ENCODE measurements around the gene PFN4. TPM values are rescaled to one million over a fixed set of nuclear protein-coding genes. Genes with fewer than 3 reads are reported as not detected.
A peak's percentile ranks its signal among the peaks of the same experiment; 100 is the strongest.

Gene PFN4
- total RNA-seq, 1 experiment from 2014 or later, result not detected

DNA sequence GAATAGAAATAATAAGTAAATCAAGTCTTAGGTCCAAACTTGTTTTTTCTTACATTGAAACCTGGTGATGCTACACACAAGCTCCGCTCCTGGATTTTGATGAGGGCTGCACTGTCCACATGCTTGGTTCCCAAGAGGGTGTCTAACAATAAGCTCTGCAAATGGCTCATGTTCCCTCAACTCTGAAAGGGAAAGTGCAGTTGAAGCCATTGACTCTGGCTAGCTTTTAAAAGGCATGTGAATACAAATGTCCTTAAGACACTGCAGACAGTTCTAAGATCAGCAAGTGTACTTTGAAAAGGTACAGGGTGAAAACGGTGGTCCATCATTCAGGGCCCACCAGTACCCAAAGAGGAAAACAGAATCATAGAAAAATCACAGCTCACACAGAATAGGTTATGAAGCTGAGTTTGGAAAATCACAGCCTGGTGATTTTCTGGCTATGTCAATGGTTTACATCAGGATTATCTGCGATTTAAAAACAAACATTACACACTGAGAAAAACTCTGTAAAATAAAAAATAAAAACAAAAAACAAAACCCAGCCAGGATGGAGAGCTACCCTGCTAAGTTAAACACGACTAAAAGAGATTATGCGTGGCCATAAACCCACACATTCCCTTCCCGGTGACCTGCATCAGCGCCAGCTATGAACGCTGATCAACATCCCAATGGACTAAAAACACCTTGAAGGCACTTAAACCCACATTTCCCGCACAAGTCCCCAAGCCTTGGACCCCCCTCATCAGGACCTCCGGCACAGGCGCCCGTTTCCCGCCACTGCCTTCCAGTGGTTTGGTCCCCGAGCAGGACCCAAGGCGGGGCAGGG lies 554 bp downstream of the PFN4 start (continued):
- TF ChIP-seq, protein P1, sequence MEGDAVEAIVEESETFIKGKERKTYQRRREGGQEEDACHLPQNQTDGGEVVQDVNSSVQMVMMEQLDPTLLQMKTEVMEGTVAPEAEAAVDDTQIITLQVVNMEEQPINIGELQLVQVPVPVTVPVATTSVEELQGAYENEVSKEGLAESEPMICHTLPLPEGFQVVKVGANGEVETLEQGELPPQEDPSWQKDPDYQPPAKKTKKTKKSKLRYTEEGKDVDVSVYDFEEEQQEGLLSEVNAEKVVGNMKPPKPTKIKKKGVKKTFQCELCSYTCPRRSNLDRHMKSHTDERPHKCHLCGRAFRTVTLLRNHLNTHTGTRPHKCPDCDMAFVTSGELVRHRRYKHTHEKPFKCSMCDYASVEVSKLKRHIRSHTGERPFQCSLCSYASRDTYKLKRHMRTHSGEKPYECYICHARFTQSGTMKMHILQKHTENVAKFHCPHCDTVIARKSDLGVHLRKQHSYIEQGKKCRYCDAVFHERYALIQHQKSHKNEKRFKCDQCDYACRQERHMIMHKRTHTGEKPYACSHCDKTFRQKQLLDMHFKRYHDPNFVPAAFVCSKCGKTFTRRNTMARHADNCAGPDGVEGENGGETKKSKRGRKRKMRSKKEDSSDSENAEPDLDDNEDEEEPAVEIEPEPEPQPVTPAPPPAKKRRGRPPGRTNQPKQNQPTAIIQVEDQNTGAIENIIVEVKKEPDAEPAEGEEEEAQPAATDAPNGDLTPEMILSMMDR (IDR thresholded peaks at IDR 0.05), result no peak
- TF ChIP-seq RELA (CRISPR knock-in tag; IDR thresholded peaks at IDR 0.05; ENCODE audit: borderline replicate concordance), result no peak
- no peak for TF ChIP-seq ZNF138 (CRISPR knock-in tag; conservative IDR thresholded peaks at IDR 0.05)
- TF ChIP-seq, protein P2, sequence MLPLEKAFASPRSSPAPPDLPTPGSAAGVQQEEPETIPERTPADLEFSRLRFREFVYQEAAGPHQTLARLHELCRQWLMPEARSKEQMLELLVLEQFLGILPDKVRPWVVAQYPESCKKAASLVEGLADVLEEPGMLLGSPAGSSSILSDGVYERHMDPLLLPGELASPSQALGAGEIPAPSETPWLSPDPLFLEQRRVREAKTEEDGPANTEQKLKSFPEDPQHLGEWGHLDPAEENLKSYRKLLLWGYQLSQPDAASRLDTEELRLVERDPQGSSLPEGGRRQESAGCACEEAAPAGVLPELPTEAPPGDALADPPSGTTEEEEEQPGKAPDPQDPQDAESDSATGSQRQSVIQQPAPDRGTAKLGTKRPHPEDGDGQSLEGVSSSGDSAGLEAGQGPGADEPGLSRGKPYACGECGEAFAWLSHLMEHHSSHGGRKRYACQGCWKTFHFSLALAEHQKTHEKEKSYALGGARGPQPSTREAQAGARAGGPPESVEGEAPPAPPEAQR (CRISPR knock-in tag; IDR thresholded peaks at IDR 0.05), result no peak
- TF ChIP-seq JUN (CRISPR knock-in tag; IDR thresholded peaks at IDR 0.05), result no peak
- TF ChIP-seq, protein P3, sequence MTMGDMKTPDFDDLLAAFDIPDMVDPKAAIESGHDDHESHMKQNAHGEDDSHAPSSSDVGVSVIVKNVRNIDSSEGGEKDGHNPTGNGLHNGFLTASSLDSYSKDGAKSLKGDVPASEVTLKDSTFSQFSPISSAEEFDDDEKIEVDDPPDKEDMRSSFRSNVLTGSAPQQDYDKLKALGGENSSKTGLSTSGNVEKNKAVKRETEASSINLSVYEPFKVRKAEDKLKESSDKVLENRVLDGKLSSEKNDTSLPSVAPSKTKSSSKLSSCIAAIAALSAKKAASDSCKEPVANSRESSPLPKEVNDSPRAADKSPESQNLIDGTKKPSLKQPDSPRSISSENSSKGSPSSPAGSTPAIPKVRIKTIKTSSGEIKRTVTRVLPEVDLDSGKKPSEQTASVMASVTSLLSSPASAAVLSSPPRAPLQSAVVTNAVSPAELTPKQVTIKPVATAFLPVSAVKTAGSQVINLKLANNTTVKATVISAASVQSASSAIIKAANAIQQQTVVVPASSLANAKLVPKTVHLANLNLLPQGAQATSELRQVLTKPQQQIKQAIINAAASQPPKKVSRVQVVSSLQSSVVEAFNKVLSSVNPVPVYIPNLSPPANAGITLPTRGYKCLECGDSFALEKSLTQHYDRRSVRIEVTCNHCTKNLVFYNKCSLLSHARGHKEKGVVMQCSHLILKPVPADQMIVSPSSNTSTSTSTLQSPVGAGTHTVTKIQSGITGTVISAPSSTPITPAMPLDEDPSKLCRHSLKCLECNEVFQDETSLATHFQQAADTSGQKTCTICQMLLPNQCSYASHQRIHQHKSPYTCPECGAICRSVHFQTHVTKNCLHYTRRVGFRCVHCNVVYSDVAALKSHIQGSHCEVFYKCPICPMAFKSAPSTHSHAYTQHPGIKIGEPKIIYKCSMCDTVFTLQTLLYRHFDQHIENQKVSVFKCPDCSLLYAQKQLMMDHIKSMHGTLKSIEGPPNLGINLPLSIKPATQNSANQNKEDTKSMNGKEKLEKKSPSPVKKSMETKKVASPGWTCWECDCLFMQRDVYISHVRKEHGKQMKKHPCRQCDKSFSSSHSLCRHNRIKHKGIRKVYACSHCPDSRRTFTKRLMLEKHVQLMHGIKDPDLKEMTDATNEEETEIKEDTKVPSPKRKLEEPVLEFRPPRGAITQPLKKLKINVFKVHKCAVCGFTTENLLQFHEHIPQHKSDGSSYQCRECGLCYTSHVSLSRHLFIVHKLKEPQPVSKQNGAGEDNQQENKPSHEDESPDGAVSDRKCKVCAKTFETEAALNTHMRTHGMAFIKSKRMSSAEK (CRISPR knock-in tag; IDR thresholded peaks at IDR 0.05; ENCODE audit: borderline replicate concordance), result no peak
- TF ChIP-seq IRF2 (CRISPR knock-in tag; IDR thresholded peaks at IDR 0.05; ENCODE audit: borderline replicate concordance, low read depth), result no peak

DNA sequence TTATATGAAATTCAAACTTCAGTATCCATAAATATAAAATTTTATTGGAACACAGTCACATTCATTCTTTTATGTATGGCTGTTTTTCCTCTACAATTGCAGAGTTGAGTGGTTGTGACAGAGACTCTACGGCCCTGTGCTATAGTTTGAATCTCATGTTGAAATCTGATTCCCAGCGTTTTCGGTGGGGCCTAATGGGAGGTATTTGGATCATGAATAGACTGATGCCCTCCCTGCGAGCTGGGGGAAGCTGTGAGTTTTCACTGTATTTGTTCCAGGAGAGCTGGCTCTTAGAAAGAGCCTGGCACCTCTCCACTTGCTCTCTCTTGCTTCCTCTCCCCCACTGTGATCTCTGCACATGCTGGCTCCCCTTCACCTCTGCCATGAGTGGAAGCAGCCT lies 1.7 kb downstream of the PFN4 start:
- DNase-seq (ENCODE audit: low spot score), result no peak
- Mint-ChIP-seq H3K27ac (0 out of 2 replicates have a peak overlapping the region, but pooled peaks have one; percentile 83), H3K4me3 (peak overlapping the region; percentile 3; the same call in 1 of the 2 replicates), H3K27me3 (ENCODE audit: low read depth) (peaks cover 29% of the 10 kb centered on the region), H3K9me3 (no peaks in the 10 kb centered on the region), H3K4me1 (peaks cover 24% of the 10 kb centered on the region), H3K36me3 (no peaks in the 10 kb centered on the region)
- ChIA-PET CTCF (interaction anchor here (1.1 to 6.6 kb wide), 2 partner anchors 37 to 74 kb away, joined by 3 to 64 read pairs; partner anchors contain the start of genes TP53I3 and WDCP), POLR2A (interaction anchor here (1.2 kb wide), 1 partner anchor 44 kb away, joined by 3 read pairs; no protein-coding TSS in a partner anchor)
- ATAC-seq, result peak; percentile 32
- TF ChIP-seq JAZF1 (CRISPR knock-in tag; IDR thresholded peaks at IDR 0.05) (no peak), MYBL2 (CRISPR knock-in tag; IDR thresholded peaks at IDR 0.05) (no peak), ELF4 (CRISPR knock-in tag; IDR thresholded peaks at IDR 0.05; ENCODE audit: low read depth) (no peak), FOXP1 (CRISPR knock-in tag; IDR thresholded peaks at IDR 0.05; ENCODE audit: borderline replicate concordance) (no peak), RORB (CRISPR knock-in tag; IDR thresholded peaks at IDR 0.05) (no peak)
- TF ChIP-seq, protein P2 (CRISPR knock-in tag; IDR thresholded peaks at IDR 0.05), result no peak
- TF ChIP-seq, protein P4, sequence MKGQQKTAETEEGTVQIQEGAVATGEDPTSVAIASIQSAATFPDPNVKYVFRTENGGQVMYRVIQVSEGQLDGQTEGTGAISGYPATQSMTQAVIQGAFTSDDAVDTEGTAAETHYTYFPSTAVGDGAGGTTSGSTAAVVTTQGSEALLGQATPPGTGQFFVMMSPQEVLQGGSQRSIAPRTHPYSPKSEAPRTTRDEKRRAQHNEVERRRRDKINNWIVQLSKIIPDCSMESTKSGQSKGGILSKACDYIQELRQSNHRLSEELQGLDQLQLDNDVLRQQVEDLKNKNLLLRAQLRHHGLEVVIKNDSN (CRISPR knock-in tag; IDR thresholded peaks at IDR 0.05), result no peak
- TF ChIP-seq, protein P1 (IDR thresholded peaks at IDR 0.05), result no peak
- TF ChIP-seq, protein P5, sequence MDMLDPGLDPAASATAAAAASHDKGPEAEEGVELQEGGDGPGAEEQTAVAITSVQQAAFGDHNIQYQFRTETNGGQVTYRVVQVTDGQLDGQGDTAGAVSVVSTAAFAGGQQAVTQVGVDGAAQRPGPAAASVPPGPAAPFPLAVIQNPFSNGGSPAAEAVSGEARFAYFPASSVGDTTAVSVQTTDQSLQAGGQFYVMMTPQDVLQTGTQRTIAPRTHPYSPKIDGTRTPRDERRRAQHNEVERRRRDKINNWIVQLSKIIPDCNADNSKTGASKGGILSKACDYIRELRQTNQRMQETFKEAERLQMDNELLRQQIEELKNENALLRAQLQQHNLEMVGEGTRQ (CRISPR knock-in tag; IDR thresholded peaks at IDR 0.05), result no peak
- TF ChIP-seq, protein P6, sequence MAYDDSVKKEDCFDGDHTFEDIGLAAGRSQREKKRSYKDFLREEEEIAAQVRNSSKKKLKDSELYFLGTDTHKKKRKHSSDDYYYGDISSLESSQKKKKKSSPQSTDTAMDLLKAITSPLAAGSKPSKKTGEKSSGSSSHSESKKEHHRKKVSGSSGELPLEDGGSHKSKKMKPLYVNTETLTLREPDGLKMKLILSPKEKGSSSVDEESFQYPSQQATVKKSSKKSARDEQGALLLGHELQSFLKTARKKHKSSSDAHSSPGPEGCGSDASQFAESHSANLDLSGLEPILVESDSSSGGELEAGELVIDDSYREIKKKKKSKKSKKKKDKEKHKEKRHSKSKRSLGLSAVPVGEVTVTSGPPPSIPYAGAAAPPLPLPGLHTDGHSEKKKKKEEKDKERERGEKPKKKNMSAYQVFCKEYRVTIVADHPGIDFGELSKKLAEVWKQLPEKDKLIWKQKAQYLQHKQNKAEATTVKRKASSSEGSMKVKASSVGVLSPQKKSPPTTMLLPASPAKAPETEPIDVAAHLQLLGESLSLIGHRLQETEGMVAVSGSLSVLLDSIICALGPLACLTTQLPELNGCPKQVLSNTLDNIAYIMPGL (CRISPR knock-in tag; IDR thresholded peaks at IDR 0.05), result no peak
